Cardiac fibroblast (primary cell): ENCODE measurements around the gene NKX2-4.
"Not testable (repeated sequence)": the region's sequence is repeated elsewhere in the genome, so short reads cannot be mapped to it uniquely, and the experiment has no call there.

Experiments
- DNase-seq, 2 donors: peaks; one replicate each; pipeline versions ENCODE4 v3.0.0 to v3.0.0-alpha.2; 2010; ENCODE audit warnings: low read depth in 2 of 2
- H3K4me3 ChIP-seq, 2 donors: replicated peaks in 1 of 2; 1 replicate in 1 of 2; 2 replicates in 1 of 2; pipeline ENCODE4 v1.5.1; 2011; ENCODE audit warnings: low read depth in 2 of 2, low read length in 2 of 2, mild to moderate bottlenecking in 2 of 2, moderate library complexity in 1 of 2
- TF ChIP-seq, protein P1 (sequence below): IDR thresholded peaks from one replicate; pipeline ENCODE4 v1.5.1; 2011; ENCODE audit warnings: low read depth, mild to moderate bottlenecking, low read length, inconsistent platforms

Gene NKX2-4

DNA sequence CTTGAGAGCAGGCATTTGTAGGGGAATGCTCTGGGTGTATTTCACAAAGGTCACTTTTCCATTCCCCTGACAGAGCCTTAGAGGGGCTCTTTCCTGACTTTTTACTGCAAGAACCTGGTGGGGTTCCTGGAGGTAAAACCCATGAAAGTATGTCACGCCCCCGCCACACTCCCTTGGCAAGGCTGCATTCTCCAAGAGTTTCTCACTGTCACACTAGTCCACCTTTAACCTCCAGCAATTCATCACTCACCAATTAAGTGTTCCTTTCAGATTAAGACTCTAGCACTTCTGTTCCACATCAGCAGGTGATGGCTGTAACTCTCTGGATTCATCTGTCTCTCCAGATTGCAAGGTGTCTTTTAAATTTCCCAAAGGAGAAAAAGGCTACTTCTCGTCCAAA lies 32.7 kb upstream of the NKX2-4 start:
- no peak overlapping the region for H3K4me3 ChIP-seq
- DNase-seq = no peak
- TF ChIP-seq, protein P1, sequence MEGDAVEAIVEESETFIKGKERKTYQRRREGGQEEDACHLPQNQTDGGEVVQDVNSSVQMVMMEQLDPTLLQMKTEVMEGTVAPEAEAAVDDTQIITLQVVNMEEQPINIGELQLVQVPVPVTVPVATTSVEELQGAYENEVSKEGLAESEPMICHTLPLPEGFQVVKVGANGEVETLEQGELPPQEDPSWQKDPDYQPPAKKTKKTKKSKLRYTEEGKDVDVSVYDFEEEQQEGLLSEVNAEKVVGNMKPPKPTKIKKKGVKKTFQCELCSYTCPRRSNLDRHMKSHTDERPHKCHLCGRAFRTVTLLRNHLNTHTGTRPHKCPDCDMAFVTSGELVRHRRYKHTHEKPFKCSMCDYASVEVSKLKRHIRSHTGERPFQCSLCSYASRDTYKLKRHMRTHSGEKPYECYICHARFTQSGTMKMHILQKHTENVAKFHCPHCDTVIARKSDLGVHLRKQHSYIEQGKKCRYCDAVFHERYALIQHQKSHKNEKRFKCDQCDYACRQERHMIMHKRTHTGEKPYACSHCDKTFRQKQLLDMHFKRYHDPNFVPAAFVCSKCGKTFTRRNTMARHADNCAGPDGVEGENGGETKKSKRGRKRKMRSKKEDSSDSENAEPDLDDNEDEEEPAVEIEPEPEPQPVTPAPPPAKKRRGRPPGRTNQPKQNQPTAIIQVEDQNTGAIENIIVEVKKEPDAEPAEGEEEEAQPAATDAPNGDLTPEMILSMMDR = no peak

DNA sequence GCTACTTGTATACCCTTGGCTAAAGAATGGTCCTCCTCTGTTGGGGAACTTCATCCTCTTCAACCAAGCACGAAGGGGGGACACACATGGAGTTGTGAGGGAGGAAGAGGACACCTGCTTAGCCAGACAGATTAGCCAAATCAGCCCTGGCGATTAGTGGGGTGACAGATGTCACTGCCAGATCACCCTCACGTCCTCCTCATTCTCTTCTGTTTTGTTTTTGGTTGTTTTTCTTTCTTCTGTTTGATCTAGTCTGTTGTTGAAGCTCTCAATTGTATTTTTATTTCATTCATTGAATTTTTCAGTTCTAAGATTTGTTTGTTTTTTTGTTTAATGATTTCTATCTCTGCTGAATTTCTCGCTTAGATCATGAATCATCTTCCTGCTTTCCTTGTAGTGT lies 27.5 kb upstream of the NKX2-4 start:
- TF ChIP-seq, protein P1 = no peak
- no peak overlapping the region for H3K4me3 ChIP-seq
- no peak for DNase-seq

DNA sequence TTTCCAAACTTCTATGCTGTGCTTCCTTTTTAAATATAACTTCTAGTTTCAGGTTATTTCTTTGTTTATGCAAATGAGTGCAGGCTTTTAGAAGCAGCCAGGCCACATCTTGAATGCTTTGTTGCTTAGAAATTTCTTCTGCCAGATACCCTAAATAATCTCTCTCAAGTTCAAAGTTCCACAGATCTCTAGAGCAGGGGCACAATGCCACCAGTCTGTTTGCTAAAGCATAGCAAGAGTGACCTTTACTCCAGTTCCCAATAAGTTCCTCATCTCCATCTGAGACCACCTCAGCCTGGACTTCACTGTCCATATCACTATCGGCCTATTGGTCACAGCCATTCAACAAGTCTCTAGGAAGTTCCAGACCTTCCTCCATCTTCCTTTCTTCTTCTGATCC lies 26.4 kb upstream of the NKX2-4 start:
- not testable (repeated sequence) for DNase-seq

DNA sequence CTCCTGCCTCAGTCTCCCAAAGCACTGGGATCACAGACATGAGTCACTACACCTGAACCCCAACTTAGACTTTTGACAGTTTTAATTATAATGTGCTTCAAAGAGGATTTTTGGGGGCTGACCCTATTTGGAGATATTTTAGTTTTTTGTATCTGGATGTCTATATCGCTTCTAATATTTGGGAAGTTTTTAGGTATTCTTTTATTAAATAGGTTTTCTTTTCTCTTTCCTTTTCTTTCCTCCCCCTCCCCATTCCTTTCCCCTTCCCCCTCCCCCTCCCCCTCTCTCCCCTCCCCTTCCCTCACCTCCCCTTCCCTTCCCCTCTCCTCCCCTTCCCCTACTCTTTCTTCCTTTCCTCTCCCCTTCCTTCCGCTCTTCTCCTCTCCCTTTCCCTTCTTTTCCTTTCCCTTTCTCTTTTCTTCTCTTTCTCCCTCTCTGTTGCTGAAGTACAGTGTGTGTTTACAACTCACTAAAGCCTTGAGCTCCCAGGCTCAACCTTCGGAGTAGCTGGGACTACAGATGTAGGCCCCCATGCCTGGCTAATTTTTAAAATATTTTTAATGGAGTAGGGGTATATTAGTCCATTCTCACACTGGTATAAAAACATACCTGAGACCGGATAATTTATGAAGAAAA lies 24.4 kb upstream of the NKX2-4 start:
- no peak for DNase-seq
- H3K4me3 ChIP-seq = no peak overlapping the region
- TF ChIP-seq, protein P1 = no peak

More for the DNA sequence above, 26.4 kb upstream of the NKX2-4 start:
- not testable (repeated sequence) for H3K4me3 ChIP-seq

DNA sequence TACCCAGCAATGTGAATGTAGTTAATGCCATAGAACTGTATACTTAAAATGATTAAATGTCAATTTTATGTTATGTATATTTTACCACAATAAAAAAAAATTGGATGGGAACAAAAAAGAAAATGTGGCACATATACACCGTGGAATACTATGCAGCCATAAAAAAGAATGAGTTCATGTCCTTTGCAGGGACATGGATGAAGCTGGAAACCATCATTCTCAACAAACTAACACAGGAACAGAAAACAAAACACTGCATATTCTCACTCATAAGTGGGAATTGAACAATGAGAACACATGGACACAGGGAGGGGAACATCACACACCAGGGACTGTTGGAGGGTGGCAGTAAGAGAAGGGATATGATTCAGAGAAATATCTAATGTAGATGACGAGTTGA lies 21.8 kb upstream of the NKX2-4 start:
- H3K4me3 ChIP-seq, DNase-seq: not testable (repeated sequence)

DNA sequence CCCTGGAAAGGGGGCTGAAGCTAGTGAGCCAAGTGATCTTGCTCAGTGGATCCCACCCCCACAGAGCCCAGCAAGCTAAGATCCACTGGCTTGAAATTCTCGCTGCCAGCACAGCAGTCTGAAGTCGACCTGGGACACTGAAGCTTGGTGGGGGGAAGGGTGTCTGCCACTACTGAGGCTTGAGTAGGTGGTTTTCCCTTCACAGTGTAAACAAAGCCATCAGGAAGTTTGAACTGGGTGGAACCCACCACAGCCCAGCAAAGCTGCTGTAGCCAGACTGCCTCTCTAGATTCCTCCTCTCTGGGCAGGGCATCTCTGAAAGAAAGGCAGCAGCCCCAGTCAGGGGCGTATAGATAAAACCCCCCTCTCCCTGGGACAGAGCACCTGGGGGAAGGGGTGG lies 16.7 kb upstream of the NKX2-4 start:
- DNase-seq, H3K4me3 ChIP-seq: not testable (repeated sequence)

DNA sequence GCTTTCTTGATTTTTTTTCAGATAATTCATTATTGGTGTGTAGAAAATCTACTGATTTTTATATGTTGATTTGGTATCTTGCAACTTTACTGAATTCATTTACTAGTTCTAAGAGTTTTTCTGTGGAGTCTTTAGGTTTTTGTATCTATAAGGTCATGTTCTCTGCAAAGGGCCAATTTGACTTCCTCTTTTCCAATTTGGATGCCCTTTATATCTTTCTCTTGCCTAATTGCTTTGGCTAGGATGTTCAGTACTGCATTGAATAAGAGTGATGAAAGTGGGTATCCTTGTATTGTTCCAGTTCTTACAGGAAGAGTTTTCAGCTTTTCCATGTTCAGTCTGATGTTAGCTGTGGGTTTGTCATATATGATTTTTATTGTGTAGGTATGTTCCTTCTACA lies 14.4 kb upstream of the NKX2-4 start:
- TF ChIP-seq, protein P1 = no peak
- H3K4me3 ChIP-seq = no peak overlapping the region
- DNase-seq = no peak

DNA sequence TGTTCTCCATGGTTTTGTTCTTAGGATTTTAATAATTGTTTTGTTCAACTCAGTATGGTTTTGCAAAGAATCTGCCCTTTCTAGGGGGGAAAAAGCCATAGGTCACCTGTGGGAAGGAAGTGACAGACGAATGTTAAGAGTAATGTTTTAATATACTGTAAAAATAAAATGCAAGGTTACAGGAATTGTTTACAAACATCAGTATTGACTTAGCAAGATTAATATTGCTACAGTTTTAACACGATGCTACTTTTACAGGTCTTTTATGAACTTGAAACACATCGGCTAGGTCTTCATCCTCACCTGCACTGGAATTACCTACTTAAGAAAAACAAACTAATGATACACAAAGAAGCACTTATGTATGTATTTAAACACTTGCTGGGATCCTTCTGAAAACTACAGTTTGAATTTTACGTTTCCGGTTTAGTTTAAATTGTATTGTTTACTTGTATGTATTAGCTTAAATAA lies 1.7 kb upstream of the NKX2-4 start:
- no peak overlapping the region for H3K4me3 ChIP-seq
- no peak for DNase-seq
- TF ChIP-seq, protein P1 = no peak
